ENCODE data around the gene EIF4EBP2. TPM values are rescaled to one million over a fixed set of nuclear protein-coding genes. Genes with fewer than 3 reads are reported as not detected.

The EIF4EBP2 gene
- total and polyA plus RNA-seq, 2 of the 13 experiments (the other 11 are each of a cell fraction or from before 2014, with no cell fraction given) = 16.9 to 22.0 TPM

- TF ChIP-seq CHCHD3 (CRISPR knock-in tag; IDR thresholded peaks at IDR 0.05) (no peak), ZSCAN30 (CRISPR knock-in tag; IDR thresholded peaks at IDR 0.05) (no peak), ZNF441 (CRISPR knock-in tag; IDR thresholded peaks at IDR 0.05; ENCODE audit: borderline replicate concordance) (peak; percentile 94), ZNF674 (CRISPR knock-in tag; IDR thresholded peaks at IDR 0.05; ENCODE audit: low read depth) (no peak), ZNF333 (CRISPR knock-in tag; IDR thresholded peaks at IDR 0.05; ENCODE audit: borderline replicate concordance) (no peak), ZNF598 (CRISPR knock-in tag; IDR thresholded peaks at IDR 0.05; ENCODE audit: borderline replicate concordance) (no peak), ZNF275 (CRISPR knock-in tag; IDR thresholded peaks at IDR 0.05; ENCODE audit: borderline replicate concordance) (0 out of 2 replicates have a peak, but pooled peaks have one; percentile 1), ZNF230 (CRISPR knock-in tag; IDR thresholded peaks at IDR 0.05) (0 out of 2 replicates have a peak, but pooled peaks have one; percentile 21), ZNF317 (CRISPR knock-in tag; IDR thresholded peaks at IDR 0.05) (no peak), ZNF547 (CRISPR knock-in tag; IDR thresholded peaks at IDR 0.05) (no peak; the same call in 1 of the 2 replicates), ERF (CRISPR knock-in tag; IDR thresholded peaks at IDR 0.05) (no peak), ELF1 (CRISPR knock-in tag; IDR thresholded peaks at IDR 0.05) (no peak), HCFC1 (IDR thresholded peaks at IDR 0.05; ENCODE audit: low read depth, low read length) (no peak), NR3C1 (CRISPR knock-in tag; IDR thresholded peaks at IDR 0.05) (no peak), IKZF1 (IDR thresholded peaks at IDR 0.05) (no peak), HNF1A (IDR thresholded peaks at IDR 0.05; ENCODE audit: low read depth) (no peak), HNF1A (CRISPR knock-in tag; IDR thresholded peaks at IDR 0.05; ENCODE audit: borderline replicate concordance) (no peak), ZNF7 (CRISPR knock-in tag; IDR thresholded peaks at IDR 0.05) (no peak), ZNF570 (CRISPR knock-in tag; IDR thresholded peaks at IDR 0.05; ENCODE audit: borderline replicate concordance) (no peak), CREB1 (IDR thresholded peaks at IDR 0.05) (no peak), CREB1 (CRISPR knock-in tag; IDR thresholded peaks at IDR 0.05) (no peak; the same call in 1 of the 2 replicates), PLRG1 (conservative IDR thresholded peaks at IDR 0.05) (no peak), TSC22D2 (CRISPR knock-in tag; IDR thresholded peaks at IDR 0.05; ENCODE audit: borderline replicate concordance) (no peak), FOXA1 (IDR thresholded peaks at IDR 0.05) (no peak), FOXA1 (CRISPR knock-in tag; IDR thresholded peaks at IDR 0.05) (peak; percentile 75; the same call in 1 of the 2 replicates), EP300 (IDR thresholded peaks at IDR 0.05; ENCODE audit: low read depth in 2 of 2, low read length in 2 of 2) (0 out of 4 replicates have a peak, but pooled peaks of 1 of the 2 experiments have one; percentile 9), EP300 (CRISPR knock-in tag; IDR thresholded peaks at IDR 0.05; ENCODE audit: borderline replicate concordance) (no peak), ZNF253 (CRISPR knock-in tag; IDR thresholded peaks at IDR 0.05; ENCODE audit: borderline replicate concordance) (no peak), ARNTL (CRISPR knock-in tag; IDR thresholded peaks at IDR 0.05) (no peak)
These were observed 1.3 kb downstream of the EIF4EBP2 start (continued) for GRCh38 chr10:70405037-70405824.
